ENCODE results near the gene RSPRY1.

RSPRY1 gene

DNA sequence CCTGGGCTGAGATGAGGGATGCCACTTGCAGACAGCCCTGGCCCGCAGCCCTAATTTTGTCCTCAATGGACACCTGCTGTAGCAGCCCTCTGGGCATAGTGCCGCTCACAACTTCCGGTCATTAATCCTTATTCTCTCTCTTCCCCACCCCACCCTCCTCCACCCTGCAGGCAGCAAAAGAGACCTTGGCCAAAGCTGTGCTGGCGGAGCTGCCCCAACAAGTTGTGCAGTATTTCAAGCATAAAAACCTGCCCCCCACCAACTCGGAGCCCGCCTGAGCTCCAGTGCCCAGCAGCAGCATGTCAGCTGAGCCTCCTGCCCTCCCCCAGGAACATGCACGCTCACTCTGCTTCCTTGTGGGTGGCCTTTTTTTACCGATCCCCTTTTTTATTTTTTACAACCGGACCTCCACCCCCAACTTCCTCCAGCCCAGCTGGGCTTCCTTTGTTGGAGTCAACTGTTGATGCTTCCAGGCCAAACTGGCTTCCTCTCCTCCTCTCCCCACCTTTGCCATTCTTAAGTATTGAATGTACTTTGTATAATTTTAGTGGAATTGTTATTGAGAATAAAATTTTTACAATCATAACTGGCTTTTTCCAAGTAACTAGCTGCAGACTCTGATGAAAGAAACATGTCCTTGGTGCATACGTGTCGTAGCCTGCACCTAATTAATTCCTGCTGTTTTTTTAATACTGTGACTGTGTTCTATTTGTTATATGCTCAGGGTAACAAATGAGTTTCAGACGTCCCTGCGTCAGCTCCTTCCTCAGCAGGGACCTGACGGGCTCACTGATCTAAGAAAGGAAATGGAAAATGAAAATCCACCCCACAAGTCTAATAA is 38.5 kb upstream of the RSPRY1 start:
- Mint-ChIP-seq H3K27ac (no peak overlapping the region), H3K36me3 (ENCODE audit: low read depth) (peaks cover 19% of the 10 kb centered on the region), H3K9me3 (no peaks in the 10 kb centered on the region), H3K4me3 (no peak overlapping the region), H3K27me3 (no peaks in the 10 kb centered on the region), H3K4me1 (ENCODE audit: low read depth) (peaks cover 20% of the 10 kb centered on the region)
- no peak for DNase-seq

DNA sequence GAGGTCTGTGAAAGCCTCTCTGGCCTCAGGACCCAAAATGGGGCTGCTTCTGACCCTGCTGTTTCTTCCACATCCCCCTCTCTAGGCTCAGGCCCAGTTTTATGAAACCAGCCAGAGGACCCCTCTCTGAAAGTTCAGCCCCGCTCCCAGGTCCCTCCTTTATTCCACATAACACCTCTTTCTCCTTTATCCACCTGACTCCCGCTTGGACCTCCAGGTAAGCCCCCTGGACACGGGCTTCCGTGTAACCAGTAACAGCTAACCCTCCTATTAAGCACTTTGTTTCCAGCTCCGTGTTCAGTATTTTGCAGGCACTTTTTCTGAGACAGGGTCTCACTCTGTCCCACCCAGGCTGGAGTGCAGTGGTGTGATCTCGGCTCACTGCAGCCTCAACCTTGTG is 37.6 kb upstream of the RSPRY1 start:
- H3K36me3 Mint-ChIP-seq (ENCODE audit: low read depth) = peaks cover 28% of the 10 kb centered on the region
- no peaks in the 10 kb centered on the region for H3K9me3 Mint-ChIP-seq
- no peak for DNase-seq
- no peak overlapping the region for H3K27ac Mint-ChIP-seq
- peaks cover 16% of the 10 kb centered on the region for H3K4me1 Mint-ChIP-seq (ENCODE audit: low read depth)
- no peaks in the 10 kb centered on the region for H3K27me3 Mint-ChIP-seq
- H3K4me3 Mint-ChIP-seq = no peak overlapping the region

DNA sequence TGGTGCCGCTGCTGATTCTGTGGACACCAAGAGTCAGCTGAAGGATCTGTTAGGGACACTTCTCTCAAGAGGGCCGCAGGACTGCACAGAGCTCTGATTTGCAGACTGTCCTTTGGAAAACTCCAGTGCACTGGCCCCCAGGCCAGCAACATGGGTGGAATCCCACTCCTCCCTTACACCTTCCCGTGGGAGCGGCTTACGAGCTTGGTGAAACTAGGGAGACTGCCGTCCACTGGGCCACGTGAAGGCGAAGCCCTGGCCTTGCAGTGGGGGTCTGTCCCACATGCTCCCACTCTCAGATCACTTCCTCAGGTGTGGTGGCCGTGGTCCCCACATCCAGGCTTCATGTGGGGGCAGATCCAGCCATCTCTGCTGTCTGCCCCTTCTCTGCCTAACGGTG is 36.7 kb upstream of the RSPRY1 start:
- Mint-ChIP-seq H3K27me3 (no peaks in the 10 kb centered on the region), H3K36me3 (ENCODE audit: low read depth) (peaks cover 37% of the 10 kb centered on the region), H3K27ac (no peak overlapping the region), H3K4me1 (ENCODE audit: low read depth) (peaks cover 13% of the 10 kb centered on the region), H3K4me3 (no peak overlapping the region), H3K9me3 (no peaks in the 10 kb centered on the region)
- no peak for DNase-seq

DNA sequence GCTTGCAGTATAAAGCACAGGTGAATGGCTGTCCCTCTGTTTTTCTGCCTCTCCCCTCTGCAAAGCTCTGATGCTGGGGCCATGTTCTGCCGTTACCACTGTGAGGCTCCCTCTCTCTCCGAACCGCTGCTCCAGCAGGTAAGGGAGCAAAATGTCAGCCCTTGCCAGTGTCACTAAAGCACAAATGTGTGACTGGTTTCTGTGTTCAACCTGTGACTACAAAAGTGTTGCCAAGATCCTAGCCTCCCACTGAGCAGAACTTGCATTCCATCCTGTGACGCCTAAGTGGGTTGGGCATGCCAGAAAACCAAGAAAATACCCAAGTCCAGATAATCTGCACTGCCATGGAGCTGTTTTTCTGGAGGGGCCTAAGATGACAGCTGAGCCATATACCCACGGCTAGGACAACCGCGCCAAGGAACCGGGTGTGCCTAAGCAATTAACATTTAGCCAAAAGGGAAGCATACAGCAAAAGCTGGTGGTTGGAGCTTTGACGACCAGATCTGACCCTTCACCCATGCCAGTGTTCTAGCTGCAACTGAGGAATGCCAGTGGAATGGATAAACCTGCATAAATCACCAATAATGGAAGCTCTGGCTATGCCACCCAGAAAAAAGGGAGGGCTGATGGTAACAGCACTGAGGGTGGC is 35.3 kb upstream of the RSPRY1 start:
- H3K36me3 Mint-ChIP-seq (ENCODE audit: low read depth) = peaks cover 51% of the 10 kb centered on the region
- H3K4me1 Mint-ChIP-seq (ENCODE audit: low read depth) = peaks cover 9% of the 10 kb centered on the region
- H3K4me3 Mint-ChIP-seq = no peak overlapping the region
- no peaks in the 10 kb centered on the region for H3K9me3 Mint-ChIP-seq
- no peaks in the 10 kb centered on the region for H3K27me3 Mint-ChIP-seq
- no peak overlapping the region for H3K27ac Mint-ChIP-seq
- DNase-seq = no peak

DNA sequence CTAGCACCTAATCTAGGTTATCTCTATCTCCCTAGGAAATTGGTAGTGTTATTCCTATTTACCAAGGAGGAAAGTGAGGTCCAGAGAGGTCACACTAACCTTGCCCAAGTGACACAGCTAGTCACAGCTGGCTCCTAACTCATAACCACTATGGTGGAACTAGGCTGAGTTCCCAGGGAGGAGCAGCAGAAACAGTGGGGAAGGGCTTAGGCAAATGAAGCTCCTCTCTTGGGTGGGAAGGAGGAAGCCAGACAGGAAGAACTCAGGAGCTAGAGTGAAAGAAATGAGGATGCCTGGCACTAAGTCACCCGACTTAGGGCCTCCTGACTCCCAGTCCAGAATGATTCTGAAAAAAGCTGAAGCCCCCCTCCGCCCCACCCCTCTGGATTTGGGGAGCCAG is 34.8 kb upstream of the RSPRY1 start:
- Mint-ChIP-seq H3K27ac (no peak overlapping the region), H3K27me3 (no peaks in the 10 kb centered on the region), H3K9me3 (no peaks in the 10 kb centered on the region), H3K4me3 (no peak overlapping the region), H3K4me1 (ENCODE audit: low read depth) (peaks cover 12% of the 10 kb centered on the region), H3K36me3 (ENCODE audit: low read depth) (peaks cover 56% of the 10 kb centered on the region)
- DNase-seq = no peak

DNA sequence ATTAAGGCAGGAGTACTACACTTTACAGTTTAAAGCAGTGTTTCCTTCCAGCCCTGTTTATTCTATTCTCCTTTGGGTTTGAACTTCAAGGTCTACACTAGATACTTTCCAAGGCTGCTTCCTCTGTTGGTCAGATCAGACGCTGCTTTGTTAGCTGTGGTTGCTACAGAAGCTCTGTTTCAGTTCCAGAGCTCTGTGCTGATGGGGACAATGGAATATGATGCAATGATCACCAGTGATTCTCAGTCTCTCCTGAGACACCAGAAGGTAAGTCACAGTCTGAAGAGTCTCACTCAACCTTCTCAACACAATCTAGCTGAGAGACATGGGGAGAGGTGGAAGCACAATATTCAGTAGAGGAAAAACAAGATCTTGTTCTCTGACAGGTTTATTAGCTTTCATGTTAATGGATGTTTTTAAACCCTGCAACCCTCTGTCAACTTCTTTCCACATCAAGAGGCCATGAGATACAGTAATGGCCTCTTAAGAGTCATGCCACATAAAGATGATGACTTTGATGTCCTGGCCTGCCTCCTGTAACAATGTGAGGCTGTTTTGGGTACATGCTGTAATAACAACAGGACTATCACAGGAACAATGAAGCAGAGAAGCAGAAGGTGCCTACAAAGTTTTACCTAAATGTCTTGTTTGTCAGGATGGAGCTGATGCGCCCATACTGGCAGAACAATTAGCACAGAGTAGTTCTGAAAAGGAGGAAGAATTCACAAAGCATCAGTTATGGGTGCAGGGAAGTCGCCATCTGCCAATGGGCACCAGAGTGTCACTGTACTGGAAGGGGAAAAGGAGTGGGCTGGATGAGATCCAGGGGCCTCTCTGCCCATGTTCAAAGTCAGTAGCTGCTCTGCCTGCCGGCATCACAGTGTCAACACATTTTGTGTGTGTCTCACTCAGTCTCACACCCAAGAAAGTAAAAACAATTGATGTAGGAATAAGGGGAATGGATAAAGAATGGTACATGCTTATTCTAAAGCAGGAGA is 33.7 kb upstream of the RSPRY1 start:
- H3K27me3 Mint-ChIP-seq = no peaks in the 10 kb centered on the region
- H3K36me3 Mint-ChIP-seq (ENCODE audit: low read depth) = peaks cover 67% of the 10 kb centered on the region
- H3K4me3 Mint-ChIP-seq = no peak overlapping the region
- H3K4me1 Mint-ChIP-seq (ENCODE audit: low read depth) = peaks cover 15% of the 10 kb centered on the region
- DNase-seq = no peak
- H3K27ac Mint-ChIP-seq = peak overlapping the region; percentile 20
- no peaks in the 10 kb centered on the region for H3K9me3 Mint-ChIP-seq

DNA sequence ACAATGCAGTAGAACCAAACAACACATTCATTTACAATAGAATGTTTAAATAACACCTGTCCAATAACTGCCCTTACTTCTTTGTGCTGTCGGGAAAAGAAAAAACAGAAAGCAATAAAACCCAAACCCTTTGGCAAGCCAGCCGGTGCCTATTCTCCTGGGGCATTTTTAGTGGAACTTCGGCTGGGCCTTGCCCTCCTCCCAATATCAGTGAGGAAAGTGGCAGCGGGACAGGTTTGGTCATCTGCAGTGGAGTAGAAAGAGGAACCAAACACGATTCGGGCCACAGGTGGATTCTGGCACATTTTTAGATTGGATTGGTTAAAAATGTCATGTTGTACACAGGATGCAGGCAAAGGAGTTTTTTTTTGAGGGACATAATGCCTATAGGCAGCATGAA is 32.3 kb upstream of the RSPRY1 start:
- Mint-ChIP-seq H3K4me1 (ENCODE audit: low read depth) (peaks cover 15% of the 10 kb centered on the region), H3K4me3 (no peak overlapping the region), H3K9me3 (no peaks in the 10 kb centered on the region), H3K36me3 (ENCODE audit: low read depth) (peaks cover 80% of the 10 kb centered on the region), H3K27ac (no peak overlapping the region), H3K27me3 (no peaks in the 10 kb centered on the region)
- no peak for DNase-seq

DNA sequence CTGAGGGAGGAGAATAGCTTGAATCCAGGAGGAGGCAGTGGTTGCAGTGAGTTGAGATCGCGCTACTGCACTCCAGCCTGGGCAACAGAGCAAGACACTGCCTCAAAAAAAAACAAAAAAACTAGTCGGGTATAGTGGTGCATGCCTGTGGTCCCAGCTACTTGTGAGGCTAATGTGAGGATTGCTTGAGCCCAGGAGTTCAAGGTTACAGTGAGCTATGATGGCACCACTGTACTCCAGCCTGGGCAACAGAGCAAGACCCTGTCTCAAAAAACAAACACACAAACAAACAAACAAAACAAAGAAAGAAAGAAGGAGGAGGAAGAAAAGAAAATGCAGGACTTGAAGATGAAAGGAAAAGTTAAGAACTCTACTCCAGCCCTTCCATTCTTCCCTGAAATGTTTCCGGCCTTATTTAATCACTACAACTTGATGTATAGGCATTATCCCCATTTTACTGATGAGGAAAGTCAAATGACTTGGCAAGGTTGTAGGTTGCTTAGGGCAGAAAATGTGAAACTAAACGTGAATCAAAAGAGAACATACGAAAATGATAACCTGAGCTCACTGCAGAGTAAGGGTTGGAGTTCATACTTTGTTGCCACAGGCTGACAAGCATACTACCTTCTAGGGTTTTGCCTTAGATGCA is 30.3 kb upstream of the RSPRY1 start:
- Mint-ChIP-seq H3K27me3 (no peaks in the 10 kb centered on the region), H3K9me3 (no peaks in the 10 kb centered on the region), H3K4me1 (ENCODE audit: low read depth) (peaks cover 20% of the 10 kb centered on the region), H3K27ac (peak overlapping the region; percentile 60), H3K36me3 (ENCODE audit: low read depth) (peaks cover 90% of the 10 kb centered on the region), H3K4me3 (no peak overlapping the region)
- no peak for DNase-seq

DNA sequence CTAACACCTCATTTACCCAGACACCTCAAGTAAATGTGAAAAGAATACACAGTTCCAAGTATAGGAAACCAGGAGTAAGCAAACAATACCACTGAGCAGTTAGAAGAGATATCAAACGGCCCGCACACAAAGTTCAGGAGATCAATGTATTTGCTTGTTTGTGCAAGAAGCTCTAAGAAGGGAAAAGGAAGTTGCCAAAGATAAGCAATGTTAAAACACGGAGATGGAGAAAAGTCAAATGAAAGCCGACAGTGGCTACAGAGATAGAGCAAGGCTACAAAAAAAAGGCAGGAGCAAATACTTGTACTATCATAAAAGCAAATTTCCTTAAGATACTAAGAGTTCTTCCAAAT is 29.8 kb upstream of the RSPRY1 start:
- DNase-seq = no peak
- H3K27ac Mint-ChIP-seq = no peak overlapping the region
- H3K27me3 Mint-ChIP-seq = no peaks in the 10 kb centered on the region
- peaks cover 92% of the 10 kb centered on the region for H3K36me3 Mint-ChIP-seq (ENCODE audit: low read depth)
- H3K9me3 Mint-ChIP-seq = no peaks in the 10 kb centered on the region
- H3K4me1 Mint-ChIP-seq (ENCODE audit: low read depth) = peaks cover 20% of the 10 kb centered on the region
- H3K4me3 Mint-ChIP-seq = no peak overlapping the region

DNA sequence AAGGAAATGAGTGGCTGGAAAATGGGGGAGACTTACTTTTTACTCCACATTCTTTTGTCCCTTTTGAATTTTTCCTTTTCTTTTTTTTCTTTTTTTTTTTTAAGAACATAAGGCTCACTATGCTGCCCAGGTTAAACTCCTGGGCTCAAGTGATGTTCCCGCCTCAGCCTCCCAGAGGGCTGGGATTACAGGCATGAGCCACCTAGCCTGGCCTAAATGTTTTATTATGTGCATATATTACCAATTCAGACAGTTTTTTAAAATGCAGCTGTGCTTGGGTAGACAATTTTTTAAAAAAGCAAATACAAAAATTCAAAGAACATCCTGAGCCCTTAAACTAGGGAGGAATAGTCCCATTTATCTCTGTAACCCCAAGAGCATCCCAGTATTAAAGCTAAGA is 28.6 kb upstream of the RSPRY1 start:
- Mint-ChIP-seq H3K36me3 (ENCODE audit: low read depth) (peaks cover 93% of the 10 kb centered on the region), H3K4me3 (no peak overlapping the region), H3K27ac (no peak overlapping the region), H3K27me3 (no peaks in the 10 kb centered on the region), H3K9me3 (no peaks in the 10 kb centered on the region), H3K4me1 (ENCODE audit: low read depth) (peaks cover 15% of the 10 kb centered on the region)
- DNase-seq = no peak

DNA sequence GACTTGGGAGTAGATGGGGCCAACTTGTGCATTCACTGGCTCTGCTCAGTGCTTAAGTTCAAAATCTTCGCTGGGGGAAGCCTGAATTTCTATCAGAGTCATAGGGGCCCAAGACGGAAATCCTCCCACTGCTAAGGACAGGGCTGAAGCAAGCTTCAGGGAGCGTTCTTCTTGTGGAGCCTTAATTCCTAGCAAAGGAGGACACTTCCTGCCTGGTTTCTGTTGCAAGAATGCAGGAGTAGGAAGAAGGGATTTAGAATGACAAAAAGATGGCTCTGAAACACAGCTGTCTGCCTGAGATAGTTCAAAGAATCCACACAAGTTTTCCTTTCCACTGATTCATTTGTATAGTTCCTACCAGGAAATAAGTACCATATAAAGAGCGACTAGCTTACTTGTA is 26.7 kb upstream of the RSPRY1 start:
- H3K9me3 Mint-ChIP-seq = no peaks in the 10 kb centered on the region
- peaks cover 91% of the 10 kb centered on the region for H3K36me3 Mint-ChIP-seq (ENCODE audit: low read depth)
- no peaks in the 10 kb centered on the region for H3K27me3 Mint-ChIP-seq
- DNase-seq = no peak
- peaks cover 11% of the 10 kb centered on the region for H3K4me1 Mint-ChIP-seq (ENCODE audit: low read depth)
- no peak overlapping the region for H3K4me3 Mint-ChIP-seq
- no peak overlapping the region for H3K27ac Mint-ChIP-seq

DNA sequence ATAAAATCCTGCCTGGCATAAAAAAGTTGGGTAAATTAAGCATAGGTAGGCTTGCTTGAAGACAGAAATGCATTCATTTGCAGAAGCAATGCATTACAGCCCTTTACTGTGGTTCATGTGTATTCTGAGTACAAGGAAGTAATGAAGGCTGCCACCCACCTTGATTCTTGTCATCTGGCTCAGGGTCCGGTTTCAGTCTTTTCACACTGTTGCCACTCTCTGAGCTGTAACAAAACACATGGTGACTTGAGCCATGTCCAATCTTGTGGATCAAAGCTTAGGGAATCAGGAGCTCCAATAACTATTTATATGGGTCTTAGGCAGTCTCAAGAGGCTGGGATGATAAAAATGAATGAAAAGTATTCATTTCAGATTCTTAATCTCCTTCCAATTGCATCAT is 22.3 kb upstream of the RSPRY1 start:
- DNase-seq = no peak
- Mint-ChIP-seq H3K9me3 (no peaks in the 10 kb centered on the region), H3K36me3 (ENCODE audit: low read depth) (peaks cover 82% of the 10 kb centered on the region)

DNA sequence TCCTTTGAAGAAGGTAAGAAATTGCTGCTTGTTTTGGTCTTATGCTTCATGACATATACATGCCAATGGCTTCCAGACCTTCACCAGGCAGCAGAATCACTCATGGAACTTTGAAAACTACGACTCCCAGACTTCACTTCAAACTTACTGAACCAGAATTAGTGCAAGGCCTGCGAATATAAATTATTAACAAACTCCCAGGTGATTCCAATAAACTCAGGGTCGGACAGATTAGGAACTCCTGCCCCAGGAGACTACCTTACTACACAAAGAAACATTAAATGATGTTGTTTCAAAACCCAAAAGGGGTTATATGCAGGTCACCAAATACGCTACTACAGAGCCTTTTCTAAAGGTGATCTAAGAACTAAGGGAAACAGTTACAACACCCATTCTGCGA is 20.6 kb upstream of the RSPRY1 start:
- Mint-ChIP-seq H3K27ac (no peak overlapping the region), H3K4me3 (no peak overlapping the region), H3K4me1 (ENCODE audit: low read depth) (peaks cover 2% of the 10 kb centered on the region), H3K27me3 (no peaks in the 10 kb centered on the region), H3K9me3 (no peaks in the 10 kb centered on the region), H3K36me3 (ENCODE audit: low read depth) (peaks cover 86% of the 10 kb centered on the region)
- DNase-seq = no peak

More for the DNA sequence above, 22.3 kb upstream of the RSPRY1 start:
- peaks cover 7% of the 10 kb centered on the region for H3K4me1 Mint-ChIP-seq (ENCODE audit: low read depth)
- H3K27ac Mint-ChIP-seq = no peak overlapping the region
- H3K4me3 Mint-ChIP-seq = no peak overlapping the region
- no peaks in the 10 kb centered on the region for H3K27me3 Mint-ChIP-seq

DNA sequence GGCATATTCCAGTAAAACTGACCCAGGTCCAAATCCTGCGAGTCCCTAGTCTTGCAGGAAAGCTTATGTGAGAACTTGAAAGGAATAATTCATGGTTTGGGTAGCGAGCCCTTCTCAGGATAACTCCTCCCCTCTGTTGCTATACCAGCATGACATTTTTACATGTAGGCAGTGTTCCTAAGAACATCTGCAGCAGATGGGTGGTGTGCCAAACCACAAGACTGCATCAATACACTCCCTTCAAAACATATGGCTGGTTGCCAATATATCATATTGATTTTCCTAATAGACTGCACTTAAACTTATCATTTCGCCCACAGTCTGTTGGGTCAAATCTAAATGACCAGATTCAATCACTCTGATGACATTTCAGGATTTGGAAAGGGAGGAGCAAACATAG is 20.2 kb upstream of the RSPRY1 start:
- no peaks in the 10 kb centered on the region for H3K27me3 Mint-ChIP-seq
- H3K27ac Mint-ChIP-seq = no peak overlapping the region
- peaks cover 2% of the 10 kb centered on the region for H3K4me1 Mint-ChIP-seq (ENCODE audit: low read depth)
- no peaks in the 10 kb centered on the region for H3K9me3 Mint-ChIP-seq
- DNase-seq = no peak
- no peak overlapping the region for H3K4me3 Mint-ChIP-seq
- H3K36me3 Mint-ChIP-seq (ENCODE audit: low read depth) = peaks cover 86% of the 10 kb centered on the region
